ENCODE measurements around the gene CCDC181. TPM values are rescaled to one million over a fixed set of nuclear protein-coding genes. Genes with fewer than 3 reads are reported as not detected.

CCDC181 gene
- polyA plus RNA-seq, 3 donors: 0.30 to 0.61 TPM; not detected in 1

DNA sequence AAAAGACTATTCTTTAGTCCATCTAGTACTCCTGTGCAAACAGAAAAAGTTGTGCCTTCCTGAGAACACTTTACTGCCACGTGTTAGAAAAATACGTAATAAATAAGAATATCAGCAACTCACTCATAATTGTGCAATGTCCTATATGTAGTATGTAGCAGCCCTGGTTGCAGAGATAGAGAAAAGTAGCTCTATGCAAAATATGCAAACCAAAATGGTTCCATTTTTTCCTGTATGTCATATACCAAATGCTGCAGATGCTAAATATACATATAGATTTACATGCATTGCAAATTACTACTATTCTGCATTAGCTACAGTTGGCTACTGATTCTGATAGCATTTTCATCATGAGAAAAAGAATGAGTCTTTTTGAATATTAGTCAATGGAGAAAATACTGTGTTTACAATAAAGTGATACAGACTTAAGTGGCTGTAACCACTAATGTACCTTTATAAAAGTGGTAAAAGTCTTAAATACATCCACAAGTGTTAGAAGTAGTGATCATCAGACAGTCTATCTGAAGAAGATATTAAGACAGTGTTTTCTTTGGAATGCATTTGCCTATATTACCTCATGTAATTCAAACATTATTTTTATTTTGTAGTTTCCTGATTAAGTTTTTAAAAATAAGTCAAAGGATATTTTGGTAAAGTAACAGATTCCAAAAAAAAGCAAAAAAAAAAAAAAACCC, 79.4 kb downstream of the CCDC181 start:
- no peak overlapping the region for H3K27ac ChIP-seq (ENCODE audit: low read depth, low read length)
- WGBS, 3 donors: 72 to 78% (median 75%) methylated on average over 2 of the region's 2 CpGs

GRCh38 chr1:169346036-169346589, 81.2 kb downstream of the CCDC181 start:
- H3K27ac ChIP-seq (ENCODE audit: low read depth, low read length): no peak overlapping the region
- WGBS, 3 donors: 90 to 99% (median 97%) methylated on average over 3 of the region's 3 CpGs

- H3K27ac ChIP-seq (ENCODE audit: low read depth, low read length): no peak overlapping the region
- 97 to 100% (median 98%) methylated on average over 1 of the region's 1 CpG for WGBS, 3 donors
Observed at GRCh38 chr1:169345511-169345910, 81.8 kb downstream of the CCDC181 start.

Other genes with a start within 250 kb of the CCDC181 start
- 10 to 100 TPM in 1 of 3 donors, 1 to 10 TPM in 2; 7.2 to 14.3 (median 7.5) TPM for gene NME7, start 59.7 kb downstream of the CCDC181 start, polyA plus RNA-seq
- gene BLZF1, start 59.3 kb downstream of the CCDC181 start, polyA plus RNA-seq: 10 to 100 TPM in 1 of 3 donors, 1 to 10 TPM in 2; 4.4 to 15.1 (median 9.1) TPM
- gene SLC19A2, start 58.5 kb upstream of the CCDC181 start, polyA plus RNA-seq: 10 to 100 TPM in 2 of 3 donors, 1 to 10 TPM in 1; 9.7 to 39.3 (median 30.3) TPM
- 1 to 10 TPM in 1 of 3 donors, under 1 TPM in 2; 0.22 to 3.6 (median 0.67) TPM for gene F5, start 159.0 kb upstream of the CCDC181 start, polyA plus RNA-seq
- gene SELP, start 202.7 kb upstream of the CCDC181 start, polyA plus RNA-seq: 10 to 100 TPM in 1 of 3 donors, 1 to 10 TPM in 2; 1.0 to 20.7 (median 3.0) TPM

Data from adipose tissue (tissue), 3 donors.